GM12873 (cell line): Measurements from ENCODE around the gene WDR26.

Experiments used
- CTCF ChIP-seq: IDR thresholded peaks from 2 replicates; pipeline ENCODE4 v1.5.1; 2012; ENCODE audit warnings: low read depth, mild to moderate bottlenecking, moderate library complexity, low read length, control low read depth; ENCODE audit not compliant: insufficient read depth; ENCODE audit errors: missing control alignments

Gene WDR26

GRCh38 chr1:224458296-224458695, 23.7 kb upstream of the WDR26 start:
- TF ChIP-seq CTCF: no peak

- no peak for TF ChIP-seq CTCF
Observed at GRCh38 chr1:224457782-224458144, 23.2 kb upstream of the WDR26 start.

- TF ChIP-seq CTCF: no peak
Observed at GRCh38 chr1:224456637-224456953, 22.0 kb upstream of the WDR26 start.

GRCh38 chr1:224454402-224455055, 19.9 kb upstream of the WDR26 start:
- no peak for TF ChIP-seq CTCF

- no peak for TF ChIP-seq CTCF
Observed at GRCh38 chr1:224450561-224451350, 16.2 kb upstream of the WDR26 start.

GRCh38 chr1:224450159-224450558, 15.6 kb upstream of the WDR26 start:
- TF ChIP-seq CTCF: no peak

- TF ChIP-seq CTCF: no peak
Observed at GRCh38 chr1:224448453-224449017, 13.9 kb upstream of the WDR26 start.
